ENCODE data around the gene SLC39A8. TPM values are rescaled to one million over a fixed set of nuclear protein-coding genes. Genes with fewer than 3 reads are reported as not detected.

Gene SLC39A8
- total and polyA plus RNA-seq, 4 donors = 179 to 314 (median 235) TPM

- Histone ChIP-seq H3K4me1 (ENCODE audit: control insufficient read depth in 5 of 5, insufficient read depth in 5 of 5, low read length in 5 of 5) (peaks cover 0 to 5% (median 0%) of the 10 kb centered on the region in 5 donors), H3K27me3 (ENCODE audit: control insufficient read depth in 3 of 3, insufficient read depth in 3 of 3, low read length in 2 of 3) (no peaks in the 10 kb centered on the region), H3K27ac (ENCODE audit: low read depth in 1 of 2, low read length in 1 of 2) (no peak overlapping the region), H3K4me3 (no peak overlapping the region), H3K36me3 (ENCODE audit: control insufficient read depth in 4 of 4, insufficient read depth in 4 of 4, low read length in 4 of 4) (peaks cover 0 to 2% (median 0%) of the 10 kb centered on the region in 4 donors), H3K9me3 (ENCODE audit: control insufficient read depth in 4 of 4, insufficient read depth in 3 of 4, low read length in 3 of 4) (no peaks in the 10 kb centered on the region), H3K9ac (ENCODE audit: insufficient read depth in 1 of 2, low read length in 2 of 2) (no peak overlapping the region)
- TF ChIP-seq, protein P1, sequence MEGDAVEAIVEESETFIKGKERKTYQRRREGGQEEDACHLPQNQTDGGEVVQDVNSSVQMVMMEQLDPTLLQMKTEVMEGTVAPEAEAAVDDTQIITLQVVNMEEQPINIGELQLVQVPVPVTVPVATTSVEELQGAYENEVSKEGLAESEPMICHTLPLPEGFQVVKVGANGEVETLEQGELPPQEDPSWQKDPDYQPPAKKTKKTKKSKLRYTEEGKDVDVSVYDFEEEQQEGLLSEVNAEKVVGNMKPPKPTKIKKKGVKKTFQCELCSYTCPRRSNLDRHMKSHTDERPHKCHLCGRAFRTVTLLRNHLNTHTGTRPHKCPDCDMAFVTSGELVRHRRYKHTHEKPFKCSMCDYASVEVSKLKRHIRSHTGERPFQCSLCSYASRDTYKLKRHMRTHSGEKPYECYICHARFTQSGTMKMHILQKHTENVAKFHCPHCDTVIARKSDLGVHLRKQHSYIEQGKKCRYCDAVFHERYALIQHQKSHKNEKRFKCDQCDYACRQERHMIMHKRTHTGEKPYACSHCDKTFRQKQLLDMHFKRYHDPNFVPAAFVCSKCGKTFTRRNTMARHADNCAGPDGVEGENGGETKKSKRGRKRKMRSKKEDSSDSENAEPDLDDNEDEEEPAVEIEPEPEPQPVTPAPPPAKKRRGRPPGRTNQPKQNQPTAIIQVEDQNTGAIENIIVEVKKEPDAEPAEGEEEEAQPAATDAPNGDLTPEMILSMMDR (IDR thresholded peaks at IDR 0.05; ENCODE audit: control extremely low read depth, extremely low read depth) = no peak
- 74 to 93% methylated on average over 2 of the region's 2 CpGs for WGBS, 2 donors
- ATAC-seq (ENCODE audit: insufficient read depth, low FRiP score) (no peak), DNase-seq (peak in 1 of 3 donors; percentile 15)
Observed at GRCh38 chr4:102315532-102315931, 29.8 kb downstream of the SLC39A8 start.

- Histone ChIP-seq H3K27me3 (ENCODE audit: control insufficient read depth in 3 of 3, insufficient read depth in 3 of 3, low read length in 2 of 3) (no peaks in the 10 kb centered on the region), H3K9me3 (ENCODE audit: control insufficient read depth in 4 of 4, insufficient read depth in 3 of 4, low read length in 3 of 4) (no peaks in the 10 kb centered on the region), H3K9ac (ENCODE audit: insufficient read depth in 1 of 2, low read length in 2 of 2) (no peak overlapping the region), H3K4me3 (no peak overlapping the region), H3K4me1 (ENCODE audit: control insufficient read depth in 5 of 5, insufficient read depth in 5 of 5, low read length in 5 of 5) (peaks cover 0 to 3% (median 0%) of the 10 kb centered on the region in 5 donors), H3K36me3 (ENCODE audit: control insufficient read depth in 4 of 4, insufficient read depth in 4 of 4, low read length in 4 of 4) (peaks cover 0 to 5% (median 0%) of the 10 kb centered on the region in 4 donors), H3K27ac (ENCODE audit: low read depth in 1 of 2, low read length in 1 of 2) (no peak overlapping the region)
- TF ChIP-seq, protein P1 (IDR thresholded peaks at IDR 0.05; ENCODE audit: control extremely low read depth, extremely low read depth) = no peak
- whole genome bisulfite sequencing, 2 donors = 63 to 70% methylated on average over 2 of the region's 2 CpGs
- ATAC-seq (ENCODE audit: insufficient read depth, low FRiP score) = no peak
- no peak for DNase-seq
Observed at GRCh38 chr4:102312417-102312816, 32.9 kb downstream of the SLC39A8 start.

- H3K9ac ChIP-seq (ENCODE audit: insufficient read depth in 1 of 2, low read length in 2 of 2) = no peak overlapping the region
- no peaks in the 10 kb centered on the region for H3K27me3 ChIP-seq (ENCODE audit: control insufficient read depth in 3 of 3, insufficient read depth in 3 of 3, low read length in 2 of 3)
- 55 to 60% methylated on average over 2 of the region's 2 CpGs for WGBS, 2 donors
- no peak overlapping the region for H3K4me3 ChIP-seq
- ATAC-seq (ENCODE audit: insufficient read depth, low FRiP score) (no peak), DNase-seq (no peak)
- H3K9me3 ChIP-seq (ENCODE audit: control insufficient read depth in 4 of 4, insufficient read depth in 3 of 4, low read length in 3 of 4) = no peaks in the 10 kb centered on the region
- peaks cover 0 to 3% (median 0%) of the 10 kb centered on the region in 5 donors for H3K4me1 ChIP-seq (ENCODE audit: control insufficient read depth in 5 of 5, insufficient read depth in 5 of 5, low read length in 5 of 5)
- TF ChIP-seq, protein P1 (IDR thresholded peaks at IDR 0.05; ENCODE audit: control extremely low read depth, extremely low read depth) = no peak
- H3K36me3 ChIP-seq (ENCODE audit: control insufficient read depth in 4 of 4, insufficient read depth in 4 of 4, low read length in 4 of 4) = peaks cover 0 to 6% (median 0%) of the 10 kb centered on the region in 4 donors
- H3K27ac ChIP-seq (ENCODE audit: low read depth in 1 of 2, low read length in 1 of 2) = no peak overlapping the region
Observed at GRCh38 chr4:102311912-102312311, 33.4 kb downstream of the SLC39A8 start.

DNA sequence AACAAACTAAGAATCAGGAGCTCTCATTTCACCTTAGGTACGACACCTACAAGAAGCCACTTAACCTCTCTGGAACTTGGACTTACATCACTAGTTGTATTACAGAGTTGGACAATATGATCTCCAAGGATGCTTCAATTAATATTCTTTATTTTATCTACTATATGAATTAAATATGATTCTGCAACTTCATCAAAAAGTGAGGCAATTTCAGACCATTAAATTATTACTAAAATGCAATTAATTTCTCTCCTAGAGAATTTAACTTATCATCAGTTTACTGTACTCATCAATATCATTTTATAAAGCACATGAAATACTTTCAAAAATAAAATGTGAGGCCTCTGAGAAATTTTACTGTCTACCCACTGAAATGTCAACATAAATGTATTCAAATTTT, 33.9 kb downstream of the SLC39A8 start:
- DNase-seq = no peak
- WGBS, 2 donors = 74 to 93% methylated on average over 1 of the region's 1 CpG
- Histone ChIP-seq H3K4me1 (ENCODE audit: control insufficient read depth in 5 of 5, insufficient read depth in 5 of 5, low read length in 5 of 5) (peaks cover 0 to 3% (median 0%) of the 10 kb centered on the region in 5 donors), H3K9me3 (ENCODE audit: control insufficient read depth in 4 of 4, insufficient read depth in 3 of 4, low read length in 3 of 4) (no peaks in the 10 kb centered on the region), H3K4me3 (no peak overlapping the region), H3K36me3 (ENCODE audit: control insufficient read depth in 4 of 4, insufficient read depth in 4 of 4, low read length in 4 of 4) (peaks cover 0 to 6% (median 0%) of the 10 kb centered on the region in 4 donors), H3K9ac (ENCODE audit: insufficient read depth in 1 of 2, low read length in 2 of 2) (no peak overlapping the region), H3K27ac (ENCODE audit: low read depth in 1 of 2, low read length in 1 of 2) (no peak overlapping the region), H3K27me3 (ENCODE audit: control insufficient read depth in 3 of 3, insufficient read depth in 3 of 3, low read length in 2 of 3) (no peaks in the 10 kb centered on the region)
- no peak for ATAC-seq (ENCODE audit: insufficient read depth, low FRiP score)
- TF ChIP-seq, protein P1 (IDR thresholded peaks at IDR 0.05; ENCODE audit: control extremely low read depth, extremely low read depth) = no peak
